SK-N-SH treated with all-trans-retinoic acid at 6 μM for 48 hours (cell line): ENCODE results near the gene MYO5B.

Experiments used
- CSDC2 ChIP-seq: fragments of 250-450 bp; sonication (Bioruptor Pico); IDR thresholded peaks from 2 replicates; pipeline ENCODE4 v1.5.0; 2020; ENCODE audit warnings: mild to moderate bottlenecking, moderate library complexity
- CSRNP3 ChIP-seq: fragments of 250-450 bp; sonication (Bioruptor Pico); IDR thresholded peaks from 2 replicates; pipeline ENCODE4 v1.5.1; 2021; ENCODE audit warnings: mild to moderate bottlenecking, moderate library complexity
- ESRRG ChIP-seq: fragments of 250-450 bp; sonication (Bioruptor Pico); IDR thresholded peaks from 2 replicates; pipeline ENCODE4 v1.6.1; 2021; ENCODE audit warnings: mild to moderate bottlenecking
- ISL1 ChIP-seq: fragments of 250-450 bp; sonication (Bioruptor Pico); IDR thresholded peaks from 2 replicates; pipeline ENCODE4 v2.1.2; 2022; ENCODE audit warnings: mild to moderate bottlenecking, moderate library complexity
- OSR1 ChIP-seq: fragments of 250-450 bp; sonication (Bioruptor Pico); IDR thresholded peaks from 2 replicates; pipeline ENCODE4 v1.8.0; 2022; ENCODE audit warnings: moderate library complexity, mild to moderate bottlenecking, inconsistent platforms
- POU6F1 ChIP-seq: fragments of 250-450 bp; sonication (Bioruptor Pico); IDR thresholded peaks from 2 replicates; pipeline ENCODE4 v1.8.0; 2021; ENCODE audit warnings: low read depth, mild to moderate bottlenecking, moderate library complexity, borderline replicate concordance
- PPARA ChIP-seq: fragments of 250-450 bp; sonication (Bioruptor Pico); IDR thresholded peaks from 2 replicates; pipeline ENCODE4 v1.5.0; 2020; ENCODE audit warnings: mild to moderate bottlenecking, borderline replicate concordance
- RARB ChIP-seq: fragments of 250-450 bp; sonication (Bioruptor Pico); IDR thresholded peaks from 2 replicates; pipeline ENCODE4 v1.8.0; 2021; ENCODE audit warnings: mild to moderate bottlenecking, moderate library complexity
- TCF4 ChIP-seq: fragments of 250-450 bp; sonication (Bioruptor Pico); IDR thresholded peaks from 2 replicates; pipeline ENCODE4 v1.8.0; 2021; ENCODE audit warnings: mild to moderate bottlenecking, moderate library complexity, borderline replicate concordance
- TOX ChIP-seq: fragments of 250-450 bp; sonication (Bioruptor Pico); IDR thresholded peaks from 2 replicates; pipeline ENCODE4 v1.8.0; 2021; ENCODE audit warnings: mild to moderate bottlenecking, moderate library complexity, borderline replicate concordance
- ZFP3 ChIP-seq: fragments of 250-450 bp; sonication (Bioruptor Pico); IDR thresholded peaks from 2 replicates; pipeline ENCODE4 v1.5.0; 2020; ENCODE audit warnings: mild to moderate bottlenecking, moderate library complexity
- ZFP30 ChIP-seq: fragments of 450-650 bp; formaldehyde crosslinking; IDR thresholded peaks from 2 replicates; pipeline ENCODE4 v1.5.0; 2022; ENCODE audit warnings: mild to moderate bottlenecking, moderate library complexity
- ZNF565 ChIP-seq: fragments of 450-650 bp; formaldehyde crosslinking; conservative IDR thresholded peaks from 2 replicates; pipeline ENCODE4 v1.5.0; 2020; ENCODE audit warnings: low read depth, mild to moderate bottlenecking, moderate library complexity
- ZNF8 ChIP-seq: fragments of 450-650 bp; formaldehyde crosslinking; IDR thresholded peaks from 2 replicates; pipeline ENCODE4 v1.5.0; 2020; ENCODE audit warnings: mild to moderate bottlenecking, moderate library complexity

- TF ChIP-seq ZNF565 (CRISPR knock-in tag) (no peak), ESRRG (CRISPR knock-in tag) (no peak), ISL1 (CRISPR knock-in tag) (no peak), CSRNP3 (CRISPR knock-in tag) (no peak), ZFP3 (no peak), RARB (CRISPR knock-in tag) (no peak), OSR1 (CRISPR knock-in tag) (no peak), CSDC2 (CRISPR knock-in tag) (no peak), ZFP30 (no peak), TOX (CRISPR knock-in tag) (no peak), TCF4 (CRISPR knock-in tag) (no peak), POU6F1 (CRISPR knock-in tag) (no peak), PPARA (CRISPR knock-in tag) (no peak), ZNF8 (CRISPR knock-in tag) (no peak)
These were observed 228.9 kb downstream of the MYO5B start for GRCh38 chr18:49966090-49966489.
